ENCODE measurements around the gene SP2.

Gene SP2

DNA sequence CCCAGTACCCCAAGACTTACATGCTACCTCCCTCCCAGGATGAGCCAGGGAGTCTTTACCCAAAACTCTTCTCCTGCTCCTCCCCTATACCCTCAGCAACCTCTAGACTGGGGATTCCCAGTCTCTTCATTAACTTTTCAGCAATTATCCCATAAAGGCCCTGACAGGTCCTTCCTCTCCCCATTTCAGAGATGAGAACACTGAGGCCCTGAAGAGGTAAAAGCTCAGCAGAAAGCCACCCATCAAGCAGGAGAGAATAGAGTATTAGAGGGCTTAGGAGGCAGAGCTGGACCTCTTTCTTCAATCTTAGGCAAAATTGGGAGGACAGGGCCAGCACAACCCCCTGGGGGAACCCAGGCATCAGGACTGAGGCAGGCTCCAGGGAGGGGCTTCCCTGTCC lies 39.2 kb upstream of the SP2 start:
- no peak for DNase-seq (ENCODE audit: insufficient read length)
- FAIRE-seq: no peak
- TF ChIP-seq TAF1 (IDR thresholded peaks at IDR 0.05; ENCODE audit: borderline replicate concordance, low read depth, low read length): no peak
- no peak for TF ChIP-seq POLR2A (IDR thresholded peaks at IDR 0.05; ENCODE audit: low read depth, low read length)
- no peak for TF ChIP-seq POLR2AphosphoS5 (IDR thresholded peaks at IDR 0.05; ENCODE audit: low read depth, low read length)

DNA sequence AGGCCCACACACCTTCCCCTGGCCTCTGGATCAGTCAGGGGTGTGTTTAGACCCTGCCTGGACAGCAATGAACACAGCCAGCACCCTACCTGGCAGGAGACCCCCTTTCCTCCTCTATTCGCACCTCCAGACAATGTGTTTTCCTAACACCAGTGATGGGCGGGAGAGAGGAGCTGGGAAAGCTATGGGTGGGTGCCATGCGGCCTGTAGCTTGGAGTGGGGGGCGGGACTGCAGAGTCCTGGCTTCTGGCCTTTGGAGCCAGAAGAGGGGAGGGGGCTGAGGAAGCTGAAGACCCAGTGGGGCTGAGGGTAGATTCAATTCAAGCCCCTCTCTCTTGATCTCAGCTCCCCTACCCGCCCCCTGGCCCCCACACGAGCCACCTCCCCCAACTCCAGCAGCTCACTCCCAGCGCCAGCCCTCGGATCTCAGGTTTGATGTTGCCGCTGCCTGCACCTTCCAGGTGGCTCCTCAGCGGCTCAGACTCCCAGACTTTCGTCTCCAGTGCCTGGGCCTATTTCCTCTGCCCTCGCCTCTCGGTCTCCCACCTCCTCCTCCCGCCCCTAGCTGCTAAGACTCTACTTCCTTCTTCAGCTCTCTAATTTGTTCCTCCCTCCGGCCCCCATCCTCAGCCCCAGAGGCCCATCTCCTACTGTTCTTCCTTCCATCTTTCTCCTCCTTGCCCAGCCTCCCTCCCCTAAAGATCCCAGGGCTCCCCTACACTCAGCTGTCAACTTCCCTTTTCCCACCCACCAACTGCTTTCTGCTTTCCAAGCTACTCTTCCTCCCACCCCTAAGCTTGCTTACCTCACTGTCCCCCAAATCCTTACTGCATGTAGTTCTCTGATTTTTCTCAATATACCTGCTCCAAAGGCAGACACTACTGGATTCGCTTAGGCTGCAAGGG lies 38.2 kb upstream of the SP2 start:
- DNase-seq (ENCODE audit: insufficient read length) (no peak), FAIRE-seq (no peak)
- TF ChIP-seq TAF1 (IDR thresholded peaks at IDR 0.05; ENCODE audit: borderline replicate concordance, low read depth, low read length) (no peak), POLR2AphosphoS5 (IDR thresholded peaks at IDR 0.05; ENCODE audit: low read depth, low read length) (no peak), POLR2A (IDR thresholded peaks at IDR 0.05; ENCODE audit: low read depth, low read length) (no peak)

DNA sequence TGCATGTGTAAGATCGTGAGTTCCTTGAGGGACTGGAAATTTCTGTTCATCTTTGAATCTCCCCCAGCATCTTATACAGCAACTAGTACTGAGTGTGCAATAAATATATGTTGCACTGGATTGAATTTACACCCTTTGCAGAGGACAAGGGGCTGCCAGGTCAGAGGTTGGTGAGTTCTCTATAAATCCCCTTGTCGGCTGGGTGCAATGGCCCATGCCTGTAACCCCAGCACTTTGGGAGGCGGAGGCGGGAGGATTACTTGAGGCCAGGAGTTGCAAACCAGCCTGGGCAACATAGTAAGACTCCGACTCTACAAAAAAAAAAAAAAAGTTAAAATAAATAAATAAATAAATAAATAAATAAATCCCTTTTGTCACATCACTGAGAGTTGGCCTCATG lies 35.6 kb upstream of the SP2 start:
- no peak for FAIRE-seq
- no peak for DNase-seq (ENCODE audit: insufficient read length)
- TF ChIP-seq POLR2AphosphoS5 (IDR thresholded peaks at IDR 0.05; ENCODE audit: low read depth, low read length): no peak
- TF ChIP-seq POLR2A (IDR thresholded peaks at IDR 0.05; ENCODE audit: low read depth, low read length): no peak
- no peak for TF ChIP-seq TAF1 (IDR thresholded peaks at IDR 0.05; ENCODE audit: borderline replicate concordance, low read depth, low read length)

DNA sequence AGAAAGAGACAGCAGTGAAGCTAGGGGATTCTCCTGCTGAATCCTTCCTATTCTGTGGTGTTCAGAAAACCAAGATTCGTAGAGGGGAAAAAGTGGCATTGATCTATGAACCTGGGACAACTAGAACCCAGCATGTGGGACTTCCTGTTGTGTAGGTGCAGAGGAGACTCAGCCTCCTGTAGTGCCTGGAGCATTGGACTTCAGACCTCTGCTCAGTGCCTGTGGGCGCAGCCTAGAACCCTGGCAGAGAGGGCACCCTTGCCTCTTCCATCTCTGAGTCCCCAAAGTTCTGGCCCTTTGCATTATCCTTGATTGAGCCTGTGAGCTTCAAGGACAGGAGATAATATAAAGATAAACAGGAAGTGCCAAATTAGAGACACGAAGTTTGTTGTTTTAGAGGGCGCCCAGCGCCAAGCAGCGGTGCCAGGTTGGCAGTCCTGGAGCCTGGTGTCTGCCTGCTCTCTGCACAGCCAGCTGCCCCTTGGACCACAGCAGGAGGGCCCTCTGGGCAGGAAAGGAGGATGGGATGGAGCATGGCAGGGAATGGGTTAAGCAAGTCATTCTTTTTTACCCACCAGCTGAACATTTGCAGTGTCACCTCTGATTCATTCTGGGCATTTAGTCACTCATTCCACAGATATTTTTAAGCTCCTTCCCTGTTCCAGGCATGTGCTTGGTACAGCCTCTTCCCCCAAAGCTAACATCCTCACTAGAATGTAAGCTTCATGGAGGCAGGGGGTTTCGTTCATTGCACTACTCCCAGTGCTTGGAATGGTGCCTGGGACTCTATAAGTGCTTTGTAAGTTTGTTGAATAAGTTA lies 33.2 kb upstream of the SP2 start:
- TF ChIP-seq POLR2A (IDR thresholded peaks at IDR 0.05; ENCODE audit: low read depth, low read length) (no peak), POLR2AphosphoS5 (IDR thresholded peaks at IDR 0.05; ENCODE audit: low read depth, low read length) (no peak), TAF1 (IDR thresholded peaks at IDR 0.05; ENCODE audit: borderline replicate concordance, low read depth, low read length) (no peak)
- no peak for FAIRE-seq
- no peak for DNase-seq (ENCODE audit: insufficient read length)

DNA sequence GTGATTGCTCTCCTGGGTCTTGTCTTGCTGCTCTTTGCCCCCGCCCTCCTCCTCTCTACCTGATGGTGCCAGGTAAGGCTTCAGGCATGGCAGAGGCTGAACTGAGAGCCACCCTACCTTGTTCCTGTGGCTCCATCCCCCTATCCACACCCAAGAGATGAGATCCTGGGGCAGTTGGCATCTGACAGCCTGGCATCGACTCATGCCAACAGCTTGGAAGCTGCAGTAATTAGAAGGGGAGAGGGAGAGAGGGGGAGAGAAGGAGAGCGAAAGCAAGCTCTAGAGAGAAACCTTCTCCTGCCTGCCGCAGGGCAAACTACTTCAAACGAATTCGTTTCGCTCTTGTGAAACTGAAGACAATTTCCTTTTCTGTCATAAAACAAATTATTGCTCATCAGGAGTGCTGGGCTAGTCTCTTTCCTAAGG lies 31.2 kb upstream of the SP2 start:
- FAIRE-seq: no peak
- DNase-seq (ENCODE audit: insufficient read length): no peak
- TF ChIP-seq POLR2AphosphoS5 (IDR thresholded peaks at IDR 0.05; ENCODE audit: low read depth, low read length) (no peak), POLR2A (IDR thresholded peaks at IDR 0.05; ENCODE audit: low read depth, low read length) (no peak), TAF1 (IDR thresholded peaks at IDR 0.05; ENCODE audit: borderline replicate concordance, low read depth, low read length) (no peak)

DNA sequence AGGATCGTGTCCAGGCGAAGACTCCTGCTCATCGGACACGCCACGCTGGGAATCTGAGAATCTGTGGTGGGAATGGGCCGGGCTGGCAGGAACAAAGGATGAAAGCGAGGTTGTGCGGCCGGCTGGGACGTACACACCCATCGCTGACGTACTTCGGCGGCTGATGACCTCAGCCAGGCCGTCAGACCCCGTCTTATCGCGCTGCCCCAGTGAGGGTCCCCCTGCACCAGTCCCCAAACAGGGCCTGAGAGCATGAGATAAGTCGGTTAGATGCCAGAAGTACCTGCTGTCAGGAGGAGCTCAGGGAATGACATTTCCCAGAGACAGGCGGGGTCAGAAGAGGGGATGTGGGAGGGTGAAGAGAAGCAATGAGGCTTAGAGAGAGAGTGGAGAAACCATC lies 29.1 kb upstream of the SP2 start:
- TF ChIP-seq POLR2AphosphoS5 (IDR thresholded peaks at IDR 0.05; ENCODE audit: low read depth, low read length) (no peak), POLR2A (IDR thresholded peaks at IDR 0.05; ENCODE audit: low read depth, low read length) (no peak), TAF1 (IDR thresholded peaks at IDR 0.05; ENCODE audit: borderline replicate concordance, low read depth, low read length) (no peak)
- DNase-seq (ENCODE audit: insufficient read length) (no peak), FAIRE-seq (no peak)

DNA sequence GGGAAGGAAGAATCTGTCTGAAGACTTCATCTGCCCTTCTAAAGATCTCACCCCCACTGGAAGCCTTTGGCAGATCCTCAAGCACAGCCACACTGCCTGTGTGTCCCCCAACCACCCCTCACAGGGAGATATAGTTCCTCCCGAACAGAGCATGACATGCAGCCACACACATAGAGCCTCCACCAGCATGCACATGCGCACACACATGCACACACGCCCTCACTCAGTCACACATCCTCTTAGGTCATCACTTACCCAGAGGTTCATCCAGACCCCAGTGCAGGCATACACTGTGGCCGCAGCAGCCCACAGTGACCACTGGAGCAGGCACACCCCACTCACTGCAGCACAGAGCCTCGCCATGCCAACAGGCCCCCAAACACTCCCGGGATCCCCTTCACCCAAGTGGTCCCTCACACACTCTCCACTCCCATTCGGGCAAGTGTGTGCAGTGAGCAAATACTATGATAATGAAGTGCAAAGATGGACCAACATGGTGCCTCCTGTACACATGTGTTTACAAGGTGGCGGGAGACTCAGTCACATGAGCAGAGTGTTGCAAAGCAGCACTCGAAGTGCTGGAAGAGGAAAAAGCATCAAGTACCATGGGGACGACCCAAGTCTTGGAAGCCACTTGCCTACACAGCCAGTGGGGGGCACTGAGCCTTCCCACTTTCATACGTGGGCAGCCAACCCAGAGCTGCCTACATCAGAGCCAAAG lies 28.1 kb upstream of the SP2 start:
- DNase-seq (ENCODE audit: insufficient read length) (no peak), FAIRE-seq (no peak)
- no peak for TF ChIP-seq POLR2AphosphoS5 (IDR thresholded peaks at IDR 0.05; ENCODE audit: low read depth, low read length)
- no peak for TF ChIP-seq TAF1 (IDR thresholded peaks at IDR 0.05; ENCODE audit: borderline replicate concordance, low read depth, low read length)
- no peak for TF ChIP-seq POLR2A (IDR thresholded peaks at IDR 0.05; ENCODE audit: low read depth, low read length)

DNA sequence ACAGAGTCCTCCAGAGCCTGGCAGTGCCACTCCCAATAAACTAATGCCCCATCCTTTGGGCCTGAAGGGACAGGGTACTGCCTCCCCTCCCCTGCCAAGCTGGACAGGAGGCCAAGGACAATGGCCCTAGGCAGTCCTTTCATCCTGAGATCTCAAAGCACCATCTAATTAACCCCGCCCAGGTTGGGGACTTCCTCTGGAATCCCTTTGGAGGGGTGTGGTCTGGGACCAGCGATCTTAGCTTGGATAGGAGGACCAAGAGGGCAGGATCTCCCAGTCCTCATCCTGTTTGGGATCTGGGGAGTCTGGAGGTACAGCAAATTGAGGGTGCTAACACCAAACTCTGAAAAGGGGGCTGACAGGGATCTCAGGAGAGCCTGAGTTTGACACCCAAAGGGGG lies 26.9 kb upstream of the SP2 start:
- no peak for FAIRE-seq
- TF ChIP-seq POLR2AphosphoS5 (IDR thresholded peaks at IDR 0.05; ENCODE audit: low read depth, low read length): no peak
- no peak for TF ChIP-seq TAF1 (IDR thresholded peaks at IDR 0.05; ENCODE audit: borderline replicate concordance, low read depth, low read length)
- no peak for TF ChIP-seq POLR2A (IDR thresholded peaks at IDR 0.05; ENCODE audit: low read depth, low read length)
- DNase-seq (ENCODE audit: insufficient read length): no peak

DNA sequence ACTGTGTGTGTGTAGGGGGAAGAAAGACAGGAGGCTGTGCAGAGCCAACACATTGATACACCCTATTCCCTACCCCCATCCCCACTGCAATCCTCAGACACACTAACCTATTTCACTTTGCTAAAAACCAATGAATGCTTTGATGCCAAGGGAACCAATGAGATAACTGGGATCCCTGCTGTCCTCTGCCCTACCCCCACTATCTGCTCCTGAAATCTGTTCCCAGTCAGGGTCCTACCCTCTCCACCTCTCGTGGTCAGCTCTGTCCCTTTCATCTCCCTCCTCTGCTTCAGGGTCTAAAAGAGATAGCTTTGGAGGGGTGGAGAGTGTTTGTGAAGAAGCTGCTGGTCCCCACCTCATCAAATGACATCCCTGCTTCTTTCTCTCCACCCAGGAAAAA lies 26.0 kb upstream of the SP2 start:
- DNase-seq (ENCODE audit: insufficient read length) (no peak), FAIRE-seq (no peak)
- no peak for TF ChIP-seq TAF1 (IDR thresholded peaks at IDR 0.05; ENCODE audit: borderline replicate concordance, low read depth, low read length)
- no peak for TF ChIP-seq POLR2AphosphoS5 (IDR thresholded peaks at IDR 0.05; ENCODE audit: low read depth, low read length)
- no peak for TF ChIP-seq POLR2A (IDR thresholded peaks at IDR 0.05; ENCODE audit: low read depth, low read length)

DNA sequence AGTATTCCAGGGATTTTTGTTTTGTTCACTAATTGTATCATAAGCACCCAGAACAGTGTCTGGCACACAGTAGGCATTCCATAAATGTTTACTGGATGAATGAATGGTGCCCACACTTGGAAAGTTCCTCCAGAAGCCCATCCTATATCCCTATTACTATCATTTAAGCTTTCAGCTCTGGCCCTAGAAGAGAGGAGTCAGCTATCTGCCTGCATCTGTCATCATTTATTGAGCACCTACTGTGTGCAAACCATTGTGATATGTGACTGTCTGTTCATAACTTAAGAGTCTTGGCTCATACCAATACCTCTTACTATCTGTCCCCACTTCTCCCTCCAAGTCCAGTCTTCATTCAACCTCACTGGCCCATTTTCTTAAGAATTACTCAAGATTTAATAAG lies 25.0 kb upstream of the SP2 start:
- FAIRE-seq: no peak
- TF ChIP-seq TAF1 (IDR thresholded peaks at IDR 0.05; ENCODE audit: borderline replicate concordance, low read depth, low read length) (no peak), POLR2AphosphoS5 (IDR thresholded peaks at IDR 0.05; ENCODE audit: low read depth, low read length) (no peak), POLR2A (IDR thresholded peaks at IDR 0.05; ENCODE audit: low read depth, low read length) (no peak)
- DNase-seq (ENCODE audit: insufficient read length): no peak

DNA sequence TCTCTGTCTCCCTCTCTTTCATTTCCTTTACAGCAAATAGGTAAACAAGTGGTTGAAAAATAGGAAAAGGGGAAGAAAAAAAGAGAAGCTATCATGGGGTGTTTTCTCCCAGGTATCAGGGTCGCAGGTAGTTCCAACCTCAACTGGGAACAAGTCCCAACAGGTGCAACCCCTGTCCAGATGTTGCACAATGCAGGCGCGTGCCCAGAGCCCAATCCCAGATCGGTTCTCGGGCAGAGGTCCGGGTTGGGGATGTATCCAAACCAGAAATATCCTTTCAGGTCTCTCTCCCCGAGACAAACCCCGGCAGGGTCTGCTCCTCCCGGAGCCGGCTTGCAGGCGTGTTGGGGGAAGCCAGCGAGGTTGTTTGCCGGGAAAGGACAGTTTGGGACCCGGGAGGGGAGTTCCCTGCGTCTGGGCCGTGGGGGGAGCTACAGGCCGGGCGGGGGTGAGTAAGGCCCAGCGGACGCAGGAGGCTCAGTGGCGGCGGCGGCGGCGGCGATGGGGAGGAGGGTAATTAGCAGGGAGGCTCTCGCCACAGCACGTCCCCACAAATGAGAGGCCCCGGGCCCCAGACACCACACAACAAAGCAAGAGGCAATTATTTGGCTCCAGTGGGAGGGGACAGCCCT lies 23.9 kb upstream of the SP2 start:
- TF ChIP-seq TAF1 (IDR thresholded peaks at IDR 0.05; ENCODE audit: borderline replicate concordance, low read depth, low read length) (no peak), POLR2AphosphoS5 (IDR thresholded peaks at IDR 0.05; ENCODE audit: low read depth, low read length) (no peak), POLR2A (IDR thresholded peaks at IDR 0.05; ENCODE audit: low read depth, low read length) (no peak)
- no peak for FAIRE-seq
- no peak for DNase-seq (ENCODE audit: insufficient read length)
